Testis (tissue), 3 donors: ENCODE results near the gene AURKA. TPM values are rescaled to one million over a fixed set of nuclear protein-coding genes. Genes with fewer than 3 reads are reported as not detected.

Source experiments
- DNase-seq: peaks from one replicate; pipeline ENCODE4 v3.0.0-alpha.2; 2019
- H3K27ac ChIP-seq, 2 donors: fragments of 200-600 bp; sonication (generic); one replicate each; pipeline ENCODE4 v1.5.1; 2019
- H3K27me3 ChIP-seq: fragments of 200-600 bp; sonication (generic); one replicate; pipeline ENCODE4 v1.5.1; 2019
- H3K36me3 ChIP-seq: fragments of 200-600 bp; sonication (generic); one replicate; pipeline ENCODE4 v1.5.1; 2017; ENCODE audit warnings: low read depth; ENCODE audit errors: missing control alignments
- H3K4me1 ChIP-seq: fragments of 200-600 bp; sonication (generic); one replicate; pipeline ENCODE4 v1.5.1; 2019
- H3K4me3 ChIP-seq, 2 donors: fragments of 200-600 bp; sonication (generic); one replicate each; pipeline ENCODE4 v1.5.1; 2017 to 2019
- H3K9me3 ChIP-seq: fragments of 200-600 bp; sonication (generic); one replicate; pipeline ENCODE4 v1.5.1; 2017
- CTCF ChIP-seq, 3 experiments: fragments of 450-650 bp in 2 of 3; fragments of 200-600 bp in 1 of 3; sonication (generic) in 1 of 3; IDR thresholded peaks; one replicate each; pipeline ENCODE4 v1.5.1; 2016 to 2019; ENCODE audit warnings: antibody characterized with exemption in 3 of 3, mild to moderate bottlenecking in 2 of 3, moderate library complexity in 1 of 3
- POLR2A ChIP-seq: fragments of 450-650 bp; IDR thresholded peaks from one replicate; pipeline ENCODE4 v1.6.1; 2017; ENCODE audit warnings: antibody characterized with exemption, mild to moderate bottlenecking, moderate library complexity
- WGBS, 2 donors: methylation state at CpG; one replicate each; pipeline ENCODE4 v1.1.5; 2018; 5-methylcytosine and 5-hydroxymethylcytosine counted together
- intact Hi-C: fragments of 100-400 bp; cut with DNase I; formaldehyde crosslinking; loops from one replicate; pipeline ENCODE4 v1.15.1; 2023; ENCODE audit warnings: low total_unique reads
- polyA plus RNA-seq: library from polyadenylated mRNA; stranded (reverse); fragments of 350-450 nt; fragmentation: Illumina TruSeq; extraction: RNeasy Lipid Tissue Mini Kit (QIAGEN cat#74804); gene quantifications from one replicate; pipeline ENCODE4 v1.2.3, GENCODE V29; 2014; ENCODE audit warnings: low read depth, low replicate concordance; ENCODE audit not compliant: insufficient read depth
- total RNA-seq, 2 donors: library from RNA; depleted of rRNA; stranded (reverse); fragments of >200 nt; gene quantifications; one replicate each; pipeline ENCODE4 v1.2.3, GENCODE V29; 2016

The AURKA gene
- total and polyA plus RNA-seq, 3 donors from 2014 or later = 27.2 to 87.6 (median 35.4) TPM

GRCh38 chr20:56400001-56400640, 8.1 kb upstream of the AURKA start:
- Histone ChIP-seq H3K4me3 (no peak overlapping the region), H3K4me1 (no peaks in the 10 kb centered on the region), H3K27me3 (no peaks in the 10 kb centered on the region), H3K27ac (no peak overlapping the region), H3K9me3 (no peaks in the 10 kb centered on the region), H3K36me3 (no peaks in the 10 kb centered on the region)
- peak; percentile 85 for DNase-seq
- TF ChIP-seq CTCF (IDR thresholded peaks at IDR 0.05) (peak; percentile 67 to 85 (median 79)), POLR2A (no peak)
- intact Hi-C loops = no loop called here

GRCh38 chr20:56395166-56395565, 3.2 kb upstream of the AURKA start:
- 84 to 85% methylated on average over 4 of the region's 4 CpGs for WGBS, 2 donors
- no peak for TF ChIP-seq POLR2A
- no peak for TF ChIP-seq CTCF (IDR thresholded peaks at IDR 0.05)
- intact Hi-C loops = no loop called here

GRCh38 chr20:56393653-56394052, 1.6 kb upstream of the AURKA start:
- H3K9me3 ChIP-seq = no peaks in the 10 kb centered on the region
- no peaks in the 10 kb centered on the region for H3K36me3 ChIP-seq
- H3K27me3 ChIP-seq = no peaks in the 10 kb centered on the region
- WGBS, 2 donors = 28 to 30% methylated on average over 8 of the region's 8 CpGs
- peak overlapping the region in 1 of 2 donors; percentile 16 for H3K27ac ChIP-seq
- peaks cover 19% of the 10 kb centered on the region for H3K4me1 ChIP-seq
- no peak for DNase-seq
- intact Hi-C loops = no loop called here
- TF ChIP-seq CTCF (IDR thresholded peaks at IDR 0.05) (no peak), POLR2A (no peak)
- H3K4me3 ChIP-seq = peak overlapping the region in 1 of 2 donors; percentile 81

More at GRCh38 chr20:56395166-56395565, 3.2 kb upstream of the AURKA start:
- Histone ChIP-seq H3K4me1 (peaks cover 19% of the 10 kb centered on the region), H3K27ac (no peak overlapping the region), H3K4me3 (no peak overlapping the region), H3K9me3 (no peaks in the 10 kb centered on the region), H3K27me3 (no peaks in the 10 kb centered on the region), H3K36me3 (no peaks in the 10 kb centered on the region)
- DNase-seq = no peak

GRCh38 chr20:56392881-56393482, 967 bp upstream of the AURKA start:
- H3K4me3 ChIP-seq = peak overlapping the region; percentile 70 to 81
- H3K4me1 ChIP-seq = peaks cover 19% of the 10 kb centered on the region
- peak overlapping the region; percentile 69 to 86 for H3K27ac ChIP-seq
- TF ChIP-seq POLR2A (no peak), CTCF (IDR thresholded peaks at IDR 0.05) (no peak)
- intact Hi-C loops = no loop called here
- no peaks in the 10 kb centered on the region for H3K36me3 ChIP-seq
- 0 to 1% methylated on average over 18 of the region's 18 CpGs for WGBS, 2 donors
- no peaks in the 10 kb centered on the region for H3K27me3 ChIP-seq
- H3K9me3 ChIP-seq = no peaks in the 10 kb centered on the region
- no peak for DNase-seq
